ENCODE data around the gene PLVAP.

PLVAP gene

DNA sequence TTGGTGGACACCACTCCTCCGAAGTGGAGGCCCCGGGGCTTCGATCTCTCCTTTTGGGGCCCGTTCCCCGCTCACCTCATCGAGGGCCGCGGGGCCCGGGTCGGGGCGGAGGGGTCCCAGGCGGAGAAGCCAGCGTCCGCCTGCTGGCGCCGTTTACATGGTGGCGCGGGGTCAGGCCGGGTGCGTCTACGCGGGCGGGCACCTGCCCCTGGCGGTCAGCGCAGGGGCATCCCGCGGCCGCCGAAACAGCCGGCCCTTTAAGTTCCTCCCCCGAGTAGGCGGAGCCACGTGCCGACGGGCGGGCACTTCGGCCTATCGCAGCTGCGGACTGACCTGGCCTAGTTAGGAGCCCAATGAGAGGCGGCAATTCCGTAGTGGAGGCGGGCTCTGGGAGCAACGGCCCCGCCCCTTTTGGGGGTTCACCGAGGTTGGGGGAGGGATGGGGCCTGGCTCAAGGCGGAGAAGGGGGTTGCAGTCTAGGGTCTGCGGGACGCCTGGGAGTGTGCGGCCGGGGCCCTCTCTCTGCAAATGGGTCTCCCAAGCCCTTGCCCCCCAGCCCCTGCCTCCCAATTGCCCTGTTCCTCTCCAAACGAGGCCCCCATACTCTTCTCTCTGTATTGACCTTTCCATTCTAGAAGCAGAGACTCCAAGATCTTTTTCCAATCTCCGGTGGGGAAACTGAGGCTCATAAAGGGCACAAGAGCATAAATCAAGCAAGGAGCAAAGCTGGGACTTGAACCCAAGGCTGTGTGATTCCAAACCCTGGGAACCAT lies 73.8 kb downstream of the PLVAP start, which contains the start of gene ABHD8:
Gene ABHD8, minus strand, starts transcription at position 259 of the 773 bp plus-strand sequence. CDS start 1,809 bp downstream, outside the sequence.
- DNase-seq (ENCODE audit: low read depth, low spot score): peak; percentile 98

DNA sequence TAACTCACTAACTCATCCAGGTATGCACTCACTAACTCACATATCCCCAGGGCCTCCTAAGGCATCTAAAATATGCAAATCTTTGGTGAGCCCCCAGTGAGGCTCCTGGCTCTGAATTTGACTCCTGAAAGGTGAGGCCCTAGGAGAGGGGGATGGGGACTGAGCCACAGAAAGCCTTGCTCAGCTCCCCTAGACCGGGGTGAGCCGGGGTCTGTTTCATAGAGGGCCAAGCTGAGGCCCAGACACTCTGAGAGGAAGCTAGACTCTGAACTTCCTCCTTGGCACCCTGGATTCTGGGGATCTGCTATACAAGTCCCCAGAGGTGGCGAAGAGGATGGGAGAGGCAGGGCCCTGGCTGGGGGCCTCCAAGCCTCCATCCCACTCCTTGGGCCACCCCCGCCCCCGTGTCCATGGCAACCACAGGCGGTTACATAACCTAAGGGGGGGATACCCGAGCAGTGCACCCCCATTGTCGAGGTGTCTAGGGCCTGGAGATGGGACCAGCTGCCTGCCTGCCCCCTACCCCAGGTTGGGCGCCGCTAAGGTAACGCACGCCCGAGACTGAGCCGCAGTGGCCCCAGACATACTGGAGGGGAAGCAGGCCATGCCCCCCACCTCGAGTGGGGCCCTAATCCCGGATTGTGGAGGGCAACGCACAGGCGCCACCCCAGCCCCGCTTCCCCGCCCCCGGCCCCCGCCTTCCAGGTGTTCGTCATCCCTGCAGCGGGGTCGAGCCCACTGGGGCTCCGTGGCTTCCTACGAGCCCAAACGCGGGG lies 74.6 kb downstream of the PLVAP start:
- no peak for DNase-seq (ENCODE audit: low read depth, low spot score)
